Prostate gland (tissue), 2 donors: ENCODE measurements around the gene UBL5. TPM values are rescaled to one million over a fixed set of nuclear protein-coding genes. Genes with fewer than 3 reads are reported as not detected.
A peak's percentile ranks its signal among the peaks of the same experiment; 100 is the strongest.
"Not testable (repeated sequence)": the region's sequence is repeated elsewhere in the genome, so short reads cannot be mapped to it uniquely, and the experiment has no call there.

Source experiments
- DNase-seq: peaks from one replicate; pipeline ENCODE4 v3.0.0-alpha.2; 2019; ENCODE audit warnings: low spot score
- H3K27ac ChIP-seq, 2 donors: fragments of 200-600 bp; sonication (generic); 2 replicates each; pipeline ENCODE4 v1.5.1; 2017 to 2019
- H3K27me3 ChIP-seq: fragments of 200-600 bp; sonication (generic); replicated peaks from 2 replicates; pipeline ENCODE4 v1.5.1; 2019; ENCODE audit not compliant: insufficient read depth
- H3K36me3 ChIP-seq, 2 donors: fragments of 200-600 bp; sonication (generic); 1 replicate in 1 of 2; 2 replicates in 1 of 2; pipeline versions ENCODE4 v1.5.1 to v1.8.1; 2017 to 2019
- H3K4me1 ChIP-seq: fragments of 200-600 bp; sonication (generic); replicated peaks from 2 replicates; pipeline ENCODE4 v1.5.1; 2019
- H3K4me3 ChIP-seq, 2 donors: fragments of 200-600 bp; sonication (generic); 2 replicates each; pipeline ENCODE4 v1.5.1; 2017 to 2019
- H3K9me3 ChIP-seq: fragments of 200-600 bp; sonication (generic); 2 replicates; pipeline ENCODE4 v1.5.1; 2017
- POLR2A ChIP-seq: fragments of 450-650 bp; IDR thresholded peaks from one replicate; pipeline ENCODE4 v1.6.1; 2016; ENCODE audit warnings: antibody characterized with exemption, mild to moderate bottlenecking
- POLR2AphosphoS5 ChIP-seq: sonication (generic); formaldehyde crosslinking; IDR thresholded peaks from one replicate; pipeline ENCODE4 v1.6.1; 2017; ENCODE audit warnings: antibody characterized with exemption
- WGBS: methylation state at CpG from one replicate; pipeline ENCODE4 v1.1.5; 2018; 5-methylcytosine and 5-hydroxymethylcytosine counted together
- intact Hi-C: fragments of 100-400 bp; cut with DNase I; formaldehyde crosslinking; loops from one replicate; pipeline ENCODE4 v1.14.2; 2022
- total RNA-seq, 2 donors: library from RNA; depleted of rRNA; stranded (reverse); fragments of >200 nt; gene quantifications; one replicate each; pipeline ENCODE4 v1.1.0, GENCODE V29; 2016
- TF ChIP-seq, protein P1 (sequence below), 4 experiments: fragments of 200-600 bp in 2 of 4; fragments of 450-650 bp in 2 of 4; sonication (generic) in 2 of 4; IDR thresholded peaks; 1 replicate in 3 of 4; 2 replicates in 1 of 4; pipeline ENCODE4 v1.5.1; 2016 to 2019; ENCODE audit warnings: antibody characterized with exemption in 4 of 4, mild to moderate bottlenecking in 2 of 4, moderate library complexity in 2 of 4

Gene UBL5
- total RNA-seq, 2 donors from 2014 or later: 543 to 675 TPM

GRCh38 chr19:9836021-9836420, 8.3 kb downstream of the UBL5 start:
- Histone ChIP-seq H3K4me1 (peaks cover 12% of the 10 kb centered on the region), H3K27ac (peak overlapping the region in 1 of 2 donors; percentile 72), H3K4me3 (peak overlapping the region; percentile 78 to 92), H3K27me3 (no peaks in the 10 kb centered on the region), H3K36me3 (peaks cover 0 to 3% of the 10 kb centered on the region in 2 donors), H3K9me3 (no peaks in the 10 kb centered on the region)
- intact Hi-C loops: no loop called here
- no peak for DNase-seq
- 0% methylated on average over 5 of the region's 5 CpGs for WGBS
- TF ChIP-seq POLR2AphosphoS5 (no peak), POLR2A (no peak)
- TF ChIP-seq, protein P1, sequence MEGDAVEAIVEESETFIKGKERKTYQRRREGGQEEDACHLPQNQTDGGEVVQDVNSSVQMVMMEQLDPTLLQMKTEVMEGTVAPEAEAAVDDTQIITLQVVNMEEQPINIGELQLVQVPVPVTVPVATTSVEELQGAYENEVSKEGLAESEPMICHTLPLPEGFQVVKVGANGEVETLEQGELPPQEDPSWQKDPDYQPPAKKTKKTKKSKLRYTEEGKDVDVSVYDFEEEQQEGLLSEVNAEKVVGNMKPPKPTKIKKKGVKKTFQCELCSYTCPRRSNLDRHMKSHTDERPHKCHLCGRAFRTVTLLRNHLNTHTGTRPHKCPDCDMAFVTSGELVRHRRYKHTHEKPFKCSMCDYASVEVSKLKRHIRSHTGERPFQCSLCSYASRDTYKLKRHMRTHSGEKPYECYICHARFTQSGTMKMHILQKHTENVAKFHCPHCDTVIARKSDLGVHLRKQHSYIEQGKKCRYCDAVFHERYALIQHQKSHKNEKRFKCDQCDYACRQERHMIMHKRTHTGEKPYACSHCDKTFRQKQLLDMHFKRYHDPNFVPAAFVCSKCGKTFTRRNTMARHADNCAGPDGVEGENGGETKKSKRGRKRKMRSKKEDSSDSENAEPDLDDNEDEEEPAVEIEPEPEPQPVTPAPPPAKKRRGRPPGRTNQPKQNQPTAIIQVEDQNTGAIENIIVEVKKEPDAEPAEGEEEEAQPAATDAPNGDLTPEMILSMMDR (IDR thresholded peaks at IDR 0.05): no peak

DNA sequence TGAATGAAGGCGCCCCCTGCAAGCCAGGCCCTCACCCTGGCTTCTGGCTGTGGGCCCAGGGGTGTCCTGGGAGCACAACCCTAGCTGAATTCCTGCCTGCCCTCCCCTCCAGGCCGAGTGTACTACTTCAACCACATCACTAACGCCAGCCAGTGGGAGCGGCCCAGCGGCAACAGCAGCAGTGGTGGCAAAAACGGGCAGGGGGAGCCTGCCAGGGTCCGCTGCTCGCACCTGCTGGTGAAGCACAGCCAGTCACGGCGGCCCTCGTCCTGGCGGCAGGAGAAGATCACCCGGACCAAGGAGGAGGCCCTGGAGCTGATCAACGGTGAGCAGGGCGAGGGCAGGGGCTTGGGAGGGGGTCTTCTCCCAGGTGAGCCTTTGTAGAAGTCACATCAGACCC, 10.6 kb downstream of the UBL5 start:
- H3K4me3 ChIP-seq: no peak overlapping the region
- H3K9me3 ChIP-seq: no peaks in the 10 kb centered on the region
- TF ChIP-seq POLR2AphosphoS5: no peak
- TF ChIP-seq, protein P1 (IDR thresholded peaks at IDR 0.05): no peak
- TF ChIP-seq POLR2A: no peak
- peaks cover 12% of the 10 kb centered on the region for H3K4me1 ChIP-seq
- intact Hi-C loops: no loop called here
- DNase-seq: no peak
- H3K27me3 ChIP-seq: no peaks in the 10 kb centered on the region
- WGBS: 94% methylated on average over 15 of the region's 15 CpGs
- peaks cover 4 to 22% of the 10 kb centered on the region in 2 donors for H3K36me3 ChIP-seq
- H3K27ac ChIP-seq: peak overlapping the region in 1 of 2 donors; percentile 72

- Histone ChIP-seq H3K27ac (peak overlapping the region in 1 of 2 donors; percentile 72), H3K36me3 (peaks cover 4 to 28% of the 10 kb centered on the region in 2 donors), H3K9me3 (no peaks in the 10 kb centered on the region), H3K4me1 (peaks cover 12% of the 10 kb centered on the region), H3K27me3 (no peaks in the 10 kb centered on the region), H3K4me3 (no peak overlapping the region)
- WGBS: 38% methylated on average over 1 of the region's 1 CpG
- DNase-seq: peak; percentile 76
- TF ChIP-seq POLR2A (no peak), POLR2AphosphoS5 (peak; percentile 80)
- intact Hi-C loops: no loop called here
These were observed 11.7 kb downstream of the UBL5 start for GRCh38 chr19:9839415-9839814.

- TF ChIP-seq POLR2A (no peak), POLR2AphosphoS5 (no peak)
- TF ChIP-seq, protein P1 (IDR thresholded peaks at IDR 0.05): no peak
- peaks cover 7% of the 10 kb centered on the region for H3K4me1 ChIP-seq
- no peaks in the 10 kb centered on the region for H3K27me3 ChIP-seq
- no peaks in the 10 kb centered on the region for H3K9me3 ChIP-seq
- no peak for DNase-seq
- H3K36me3 ChIP-seq: peaks cover 4 to 28% of the 10 kb centered on the region in 2 donors
- 91% methylated on average over 9 of the region's 9 CpGs for WGBS
- intact Hi-C loops: no loop called here
- H3K4me3 ChIP-seq: no peak overlapping the region
- no peak overlapping the region for H3K27ac ChIP-seq
These were observed 15.3 kb downstream of the UBL5 start for GRCh38 chr19:9842834-9843625.

GRCh38 chr19:9843626-9844273, 16.0 kb downstream of the UBL5 start:
- H3K27me3 ChIP-seq, intact Hi-C loops, H3K4me1 ChIP-seq, DNase-seq, H3K27ac ChIP-seq, H3K4me3 ChIP-seq, H3K9me3 ChIP-seq: not testable (repeated sequence)
- H3K36me3 ChIP-seq: peaks cover 4 to 28% of the 10 kb centered on the region in 2 donors
- WGBS: 96% methylated on average over 12 of the region's 12 CpGs
